GM18502 (cell line): ENCODE results near the gene ARHGAP15.

Experiments used
- ATAC-seq: cut with Tn5 transposase; IDR thresholded peaks from one replicate; pipeline ENCODE4 v1.9.1; 2021; ENCODE audit warnings: mild to moderate bottlenecking; ENCODE audit not compliant: unreplicated experiment, poor library complexity

ARHGAP15 gene

DNA sequence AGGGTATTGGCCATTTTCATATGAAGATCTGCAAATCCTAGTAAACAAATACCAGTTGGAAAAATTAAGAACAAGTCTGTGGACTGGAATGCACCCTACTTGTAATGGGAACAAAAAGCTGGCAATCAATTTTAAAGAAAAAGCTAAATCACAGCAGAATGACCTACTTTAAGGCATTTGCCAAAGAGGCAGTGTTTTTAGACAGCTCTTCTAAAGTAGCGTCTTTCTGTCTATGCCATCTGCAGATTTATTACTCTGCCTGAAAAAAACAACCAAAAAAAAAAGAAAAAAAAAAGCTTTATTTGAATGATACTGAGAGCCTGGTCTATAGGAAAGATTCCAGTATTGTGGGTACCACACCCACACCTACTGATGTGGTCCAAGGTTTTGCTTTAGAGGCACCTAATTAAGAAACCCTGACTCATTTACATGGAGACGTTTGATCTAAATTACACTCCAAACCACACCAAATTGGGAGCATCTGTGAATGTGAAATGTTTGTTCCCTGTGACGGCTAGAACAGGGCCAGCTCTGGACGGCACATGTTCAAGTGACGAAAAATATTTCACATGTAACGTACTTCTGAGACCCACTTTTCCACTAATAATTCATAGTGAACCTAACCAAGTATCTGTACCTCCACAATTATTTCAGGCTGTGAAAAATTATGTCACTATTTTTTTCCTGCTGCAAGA, 597.1 kb downstream of the ARHGAP15 start:
- ATAC-seq = no peak

DNA sequence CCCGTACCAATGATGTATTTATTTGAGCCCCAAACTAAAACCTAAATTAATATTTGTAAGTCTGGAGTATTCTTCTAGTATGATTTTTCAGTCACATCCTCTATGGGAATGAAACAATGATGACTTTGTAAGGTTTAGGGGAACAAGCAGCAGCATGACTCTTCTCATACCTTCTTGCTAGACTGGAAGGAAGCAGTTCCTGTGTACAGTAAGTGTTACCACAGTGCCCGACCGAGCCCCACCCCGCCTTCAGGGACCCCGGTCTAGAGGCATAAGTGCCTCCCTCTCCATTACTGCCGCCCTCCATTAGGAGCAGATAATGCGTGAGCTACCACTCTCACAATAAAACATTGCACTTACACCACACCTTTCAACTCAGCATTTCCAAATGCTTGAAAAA, 599.3 kb downstream of the ARHGAP15 start:
- ATAC-seq = no peak

DNA sequence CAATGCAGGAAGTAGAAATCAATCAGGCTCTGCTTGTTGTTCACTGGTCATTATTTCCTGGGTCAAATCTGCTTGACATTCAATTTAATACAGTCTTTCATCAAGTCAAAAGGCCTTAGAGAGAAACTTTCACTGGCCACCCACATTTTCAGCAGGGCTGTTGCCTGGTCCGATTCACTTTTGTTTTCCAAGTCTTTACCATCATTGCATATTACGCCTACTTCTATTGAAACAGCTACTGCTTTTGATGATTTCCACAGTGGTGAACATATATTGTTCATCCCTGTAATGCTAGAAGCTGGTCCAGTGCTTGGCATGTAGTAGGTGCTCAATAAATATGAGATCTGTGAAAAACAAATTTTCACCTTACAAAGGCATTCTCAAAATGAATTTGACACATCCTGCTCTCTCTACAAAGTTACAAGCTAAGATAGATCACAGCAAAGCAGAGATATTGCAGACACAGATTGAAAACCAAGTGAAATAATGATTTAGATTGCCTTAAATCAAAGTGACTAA, 600.1 kb downstream of the ARHGAP15 start:
- ATAC-seq = no peak

DNA sequence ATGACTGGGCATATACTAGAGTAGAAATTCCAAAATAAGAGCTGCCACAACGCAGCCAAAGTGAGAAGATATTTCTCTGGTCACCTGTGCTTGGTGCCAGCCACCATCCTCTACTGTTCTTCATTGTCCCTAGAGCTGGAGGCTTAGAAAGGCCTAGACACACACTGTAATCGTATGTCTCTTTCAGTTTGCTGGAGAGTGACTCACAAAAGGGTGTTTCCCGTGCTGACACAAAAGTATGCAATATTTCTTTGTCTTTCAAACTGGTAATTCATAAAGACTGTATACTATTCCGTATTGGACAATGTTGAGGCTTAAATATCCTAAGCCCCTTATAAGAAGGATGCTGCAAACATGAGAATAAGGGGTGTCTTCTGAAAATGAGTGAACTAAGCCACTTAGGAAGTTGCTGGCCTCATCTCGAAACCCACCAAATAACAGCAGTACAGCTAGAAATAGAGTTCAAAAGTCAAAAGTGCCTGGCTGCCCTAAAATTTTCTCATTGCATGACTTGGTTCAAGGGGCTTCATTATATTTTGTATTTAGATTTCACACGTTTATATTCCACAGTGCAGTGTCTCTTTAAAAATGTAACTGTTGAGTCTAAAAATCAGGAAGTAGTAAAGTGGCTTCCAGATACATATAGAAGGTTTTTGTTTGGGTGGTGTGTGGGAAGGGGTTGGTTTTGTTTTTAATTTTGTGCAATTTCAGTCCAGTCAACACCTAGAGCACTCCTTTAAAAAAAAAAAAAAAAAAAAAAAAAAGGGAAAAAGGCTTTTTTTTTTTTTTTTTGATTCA, 601.1 kb downstream of the ARHGAP15 start:
- peak; percentile 83 for ATAC-seq

DNA sequence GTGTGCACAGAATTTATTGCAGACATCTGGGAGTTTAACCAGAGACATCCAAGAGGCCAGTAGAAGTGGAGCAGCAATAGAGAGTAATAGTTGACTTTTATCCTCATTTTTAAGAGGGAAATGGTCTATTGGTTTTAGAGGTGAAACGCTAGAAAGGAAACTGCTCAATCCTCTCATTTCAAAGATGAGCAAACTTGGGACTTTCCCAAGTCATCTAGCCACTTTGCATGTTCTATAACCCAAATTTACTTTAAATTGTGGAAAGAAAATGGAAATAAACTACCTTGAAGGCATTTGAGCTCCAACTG, 601.7 kb downstream of the ARHGAP15 start:
- ATAC-seq = peak; percentile 61

DNA sequence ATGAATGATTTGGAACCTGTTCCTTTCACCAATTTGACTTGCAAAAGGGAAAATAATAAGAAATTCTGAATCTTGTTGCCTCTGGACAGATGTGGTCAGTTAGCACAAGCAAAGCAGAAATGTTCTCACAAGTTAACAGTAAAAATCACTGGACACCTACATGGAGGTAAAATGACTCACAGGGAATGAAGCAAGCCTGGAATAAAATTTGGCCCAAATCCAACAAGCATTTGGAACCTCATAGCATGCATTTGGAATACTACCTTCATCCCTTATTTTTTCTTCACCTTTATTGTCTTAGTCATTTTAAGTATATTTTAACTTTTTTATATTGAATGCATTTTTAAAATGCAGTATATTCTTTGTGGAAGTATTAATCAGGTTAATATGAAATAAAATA, 602.9 kb downstream of the ARHGAP15 start:
- ATAC-seq = no peak

DNA sequence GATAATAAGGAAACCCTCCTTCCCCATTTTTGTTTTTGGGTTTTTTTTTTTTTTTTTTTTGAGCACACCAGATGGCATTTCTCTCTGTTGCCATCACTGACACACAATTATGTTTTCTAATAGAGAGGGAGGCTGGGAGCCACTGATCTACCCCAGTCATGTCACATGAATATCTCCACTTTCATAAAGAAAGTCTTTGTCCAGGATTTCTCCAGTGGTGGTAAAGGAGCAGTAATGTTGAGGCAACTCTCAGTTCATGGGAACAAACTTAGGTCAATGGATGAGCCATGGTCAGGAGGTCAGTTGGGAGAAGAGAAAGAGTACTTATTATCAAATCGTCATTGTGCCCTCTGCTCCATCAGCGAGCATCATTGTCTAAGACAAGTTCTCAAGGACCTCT, 603.7 kb downstream of the ARHGAP15 start:
- ATAC-seq = no peak

DNA sequence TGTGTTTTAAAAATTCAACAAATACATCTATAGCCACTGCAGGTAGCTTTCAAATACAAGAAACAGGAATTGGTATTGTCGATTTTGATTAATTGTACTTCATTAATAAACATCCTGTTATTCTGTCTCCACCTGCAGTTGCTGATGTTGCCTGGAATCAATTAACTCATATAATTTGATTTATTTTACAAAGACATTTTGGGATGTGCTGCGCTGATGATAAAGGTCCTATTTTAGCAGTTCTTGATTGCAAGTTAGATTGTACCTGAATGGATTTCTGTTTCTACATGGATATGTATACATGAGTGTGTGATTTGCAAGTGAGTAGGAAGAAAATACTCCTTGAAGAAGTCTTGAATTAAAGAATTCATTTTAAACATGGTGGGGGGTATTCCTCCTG, 605.3 kb downstream of the ARHGAP15 start:
- ATAC-seq = no peak

DNA sequence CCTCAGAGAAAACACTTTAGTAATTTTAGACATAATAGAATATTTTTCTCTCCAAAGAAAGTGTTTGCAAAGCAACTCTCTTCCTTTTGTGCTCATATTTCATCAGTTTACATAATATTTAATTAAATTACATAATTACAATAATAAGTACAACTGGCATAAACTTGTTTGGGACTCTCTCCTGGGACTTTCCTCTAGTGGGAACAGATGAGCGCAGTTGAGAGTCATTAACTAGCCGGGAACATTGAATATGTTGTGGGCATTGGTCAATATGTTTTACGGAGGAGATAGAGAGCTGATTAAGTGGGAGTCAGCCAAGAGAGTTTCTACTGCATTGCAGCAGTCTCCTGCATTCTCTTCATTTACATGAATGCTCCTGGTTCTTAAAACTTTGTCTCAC, 607.7 kb downstream of the ARHGAP15 start:
- no peak for ATAC-seq

DNA sequence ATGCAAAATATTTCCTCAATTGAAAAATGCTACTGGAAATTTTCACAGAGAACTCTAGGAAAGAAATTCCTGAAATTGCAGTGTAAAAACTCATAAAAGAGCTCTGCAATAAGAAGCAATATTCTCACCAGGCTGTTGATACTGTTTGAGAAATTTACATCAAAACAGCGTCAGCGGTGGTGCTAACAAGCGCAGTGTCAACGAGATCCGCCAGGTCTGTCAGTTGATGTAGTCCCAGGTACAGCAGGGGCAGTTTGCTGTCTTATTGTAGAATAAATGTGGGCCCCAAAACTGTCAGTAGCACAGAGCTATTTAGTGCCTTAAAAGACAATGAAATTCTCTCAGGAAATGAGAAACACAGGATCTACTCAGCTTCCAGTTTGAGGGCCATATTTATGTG, 611.2 kb downstream of the ARHGAP15 start:
- ATAC-seq = no peak

DNA sequence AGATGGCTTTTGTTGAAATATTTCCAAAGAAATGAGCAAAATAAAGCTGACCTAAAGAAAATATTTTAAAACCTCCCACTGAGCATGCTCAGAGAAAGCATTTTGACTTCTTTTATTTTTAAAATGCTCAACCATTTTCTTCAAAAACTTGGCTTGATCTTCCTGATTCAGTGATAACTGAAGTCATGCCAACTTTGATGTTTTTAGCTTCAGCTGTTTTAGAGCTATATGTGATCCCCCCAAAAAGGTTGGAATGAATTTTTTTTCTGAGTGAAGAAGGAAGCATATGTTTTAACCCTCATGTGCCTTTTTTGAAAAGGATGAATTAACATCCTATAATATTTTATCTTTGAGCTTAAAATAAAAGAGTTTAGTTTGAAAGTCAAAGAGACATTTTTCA, 612.0 kb downstream of the ARHGAP15 start:
- no peak for ATAC-seq

DNA sequence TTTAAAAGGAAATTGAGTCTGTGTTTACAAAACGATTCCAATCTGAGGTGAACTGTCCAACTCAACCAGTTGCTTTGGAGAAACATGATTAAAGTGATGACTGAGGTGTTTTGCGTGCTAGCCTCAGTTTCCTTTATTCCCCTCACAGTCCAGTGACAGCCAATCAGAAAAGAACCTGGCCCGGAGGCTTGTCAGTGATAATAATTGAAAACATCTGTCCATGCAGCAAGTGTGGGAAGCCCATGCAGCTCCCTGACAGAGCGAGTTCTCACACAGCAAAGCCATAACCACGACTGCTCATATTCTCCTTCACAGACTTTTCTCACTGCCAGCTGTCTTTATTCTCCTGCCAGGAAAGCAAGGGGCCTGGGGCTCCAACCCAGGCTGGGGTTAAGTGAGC, 613.4 kb downstream of the ARHGAP15 start:
- no peak for ATAC-seq

DNA sequence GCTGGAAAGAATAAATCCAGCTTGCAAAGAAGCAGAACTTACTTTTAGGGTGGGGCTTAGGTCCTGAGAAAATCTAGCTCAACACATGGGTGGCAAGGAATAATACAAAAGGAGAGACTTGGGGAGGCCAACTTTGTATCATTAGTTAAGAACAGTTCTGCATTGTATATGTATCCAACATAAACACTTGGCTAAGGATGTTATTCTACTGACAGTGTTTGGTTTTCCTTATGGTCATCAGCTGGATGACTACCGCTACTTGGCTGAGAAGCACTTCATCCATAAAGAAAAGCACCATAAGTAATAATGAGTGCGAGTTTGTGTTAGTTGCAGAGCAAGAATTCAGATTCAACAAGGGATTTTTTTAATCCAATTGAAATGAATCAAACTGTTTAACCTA, 614.9 kb downstream of the ARHGAP15 start:
- no peak for ATAC-seq

DNA sequence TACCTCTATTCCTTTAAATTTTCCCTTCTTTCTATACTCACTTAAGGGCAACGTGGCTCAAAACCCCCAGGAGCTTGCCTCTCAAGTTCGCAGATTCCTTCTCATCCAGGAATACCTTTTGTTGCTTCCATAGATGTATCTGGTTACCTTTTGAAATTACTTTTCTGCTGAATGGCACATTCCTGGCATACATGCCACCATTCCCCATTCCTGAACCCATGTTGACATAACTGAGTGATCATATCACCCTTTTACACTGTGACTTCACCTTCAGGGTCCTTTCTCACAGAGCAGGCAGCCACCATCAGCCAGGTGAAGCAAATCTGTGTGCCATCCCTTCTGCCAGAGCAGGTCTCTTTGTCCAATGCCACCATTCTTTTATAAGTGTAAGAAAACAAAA, 615.8 kb downstream of the ARHGAP15 start:
- ATAC-seq = no peak

DNA sequence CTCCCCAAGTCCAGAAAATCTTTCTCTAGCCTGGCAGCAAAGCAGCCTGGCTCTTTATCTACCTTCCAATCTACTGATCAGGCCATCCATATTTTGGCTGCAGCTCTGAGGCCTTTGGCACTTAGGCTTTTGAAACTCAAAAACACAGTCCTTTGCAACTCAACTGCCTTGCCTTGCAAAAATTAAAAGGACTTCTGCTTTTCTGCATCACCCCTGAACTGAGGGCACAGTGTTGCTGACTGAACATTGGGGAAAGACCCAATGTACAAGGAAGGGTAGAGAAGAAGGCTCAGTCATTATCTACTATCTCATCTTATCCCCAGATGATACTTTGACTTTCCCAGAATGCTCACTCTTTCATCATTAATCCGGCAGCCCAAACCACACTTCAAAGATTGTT, 625.5 kb downstream of the ARHGAP15 start:
- ATAC-seq = no peak

DNA sequence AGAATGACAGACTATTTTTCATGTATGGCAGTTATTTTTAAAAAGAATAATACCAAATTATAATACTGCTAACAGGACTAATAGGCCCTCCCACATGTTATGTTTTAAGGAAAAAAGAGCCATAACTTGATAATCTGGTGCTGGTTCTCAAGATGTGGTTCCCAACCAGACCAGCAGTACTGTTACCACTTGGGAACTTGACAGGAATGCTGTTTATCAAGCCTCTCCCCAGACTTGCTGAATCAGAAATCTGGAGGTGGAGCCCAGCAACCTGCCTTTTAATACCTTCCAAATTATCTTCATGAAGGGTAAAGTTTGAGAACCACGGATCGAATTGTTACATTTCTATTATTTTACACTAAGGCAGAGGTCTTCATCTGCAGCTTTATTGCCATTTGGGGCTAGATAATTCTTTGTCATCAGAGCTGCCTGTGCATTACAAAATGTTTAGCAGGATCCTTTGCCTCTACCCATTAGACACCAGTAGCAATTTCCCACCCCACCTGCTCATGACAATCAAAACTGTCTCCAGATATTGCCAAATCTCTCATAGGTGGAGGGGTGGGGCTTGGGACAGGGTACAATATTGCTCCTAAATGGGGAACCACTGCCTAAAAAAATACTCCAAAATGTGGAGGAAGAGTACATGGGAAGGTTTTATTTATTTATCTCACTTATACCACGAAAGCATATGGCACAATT, 629.6 kb downstream of the ARHGAP15 start:
- no peak for ATAC-seq

DNA sequence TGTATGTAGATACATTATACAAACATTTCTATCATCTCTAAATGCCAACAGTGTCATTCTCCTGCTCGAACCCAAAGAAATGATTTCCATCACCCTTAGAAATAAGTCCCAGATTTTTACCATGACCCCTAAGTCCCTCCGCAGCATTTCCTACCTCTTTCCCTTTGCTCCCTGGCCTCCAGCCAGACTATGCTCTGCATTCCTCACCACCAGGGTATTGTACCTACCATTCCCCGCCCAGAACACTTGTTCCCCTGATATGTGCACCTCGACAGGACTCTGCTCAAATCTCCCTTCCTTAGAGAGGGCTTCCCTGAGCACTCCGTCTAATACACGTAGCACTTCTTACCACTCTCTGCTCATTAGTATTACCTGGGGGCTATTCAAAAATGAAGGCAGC, 630.2 kb downstream of the ARHGAP15 start:
- ATAC-seq = no peak

DNA sequence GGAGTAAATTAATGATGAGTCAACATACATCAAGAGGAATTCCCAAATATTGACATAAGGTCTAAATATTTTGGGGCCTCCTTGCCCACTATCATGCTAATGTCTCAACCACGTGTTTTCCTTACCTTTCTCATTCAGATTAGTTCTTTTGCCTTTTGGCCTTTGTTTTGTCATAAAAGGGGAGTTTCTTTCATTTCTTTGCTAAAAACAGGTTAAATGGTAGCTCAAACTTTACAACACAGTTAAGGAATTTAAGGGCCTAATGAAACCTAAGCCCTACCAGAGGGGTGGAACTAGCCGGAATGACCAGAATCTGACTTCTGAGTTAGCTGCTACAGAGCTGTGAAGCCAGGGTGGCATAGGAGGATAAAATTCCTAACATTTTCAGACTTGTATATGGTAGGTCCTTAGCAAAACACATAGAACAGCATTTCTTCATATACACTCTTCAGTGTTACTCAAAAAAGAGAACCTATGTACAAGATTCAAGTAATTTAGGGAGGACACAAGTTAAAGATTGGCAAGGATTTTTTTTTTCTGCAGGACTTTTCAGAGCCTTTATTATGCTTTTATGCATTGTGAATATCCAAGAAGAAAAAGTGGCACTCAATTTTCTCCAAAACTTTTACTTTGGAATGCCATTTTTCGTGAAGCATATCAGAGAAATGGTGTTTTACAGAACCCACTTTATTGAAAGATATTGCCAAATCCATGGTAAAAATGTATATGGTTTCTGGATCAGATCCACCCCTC, 633.1 kb downstream of the ARHGAP15 start:
- no peak for ATAC-seq

DNA sequence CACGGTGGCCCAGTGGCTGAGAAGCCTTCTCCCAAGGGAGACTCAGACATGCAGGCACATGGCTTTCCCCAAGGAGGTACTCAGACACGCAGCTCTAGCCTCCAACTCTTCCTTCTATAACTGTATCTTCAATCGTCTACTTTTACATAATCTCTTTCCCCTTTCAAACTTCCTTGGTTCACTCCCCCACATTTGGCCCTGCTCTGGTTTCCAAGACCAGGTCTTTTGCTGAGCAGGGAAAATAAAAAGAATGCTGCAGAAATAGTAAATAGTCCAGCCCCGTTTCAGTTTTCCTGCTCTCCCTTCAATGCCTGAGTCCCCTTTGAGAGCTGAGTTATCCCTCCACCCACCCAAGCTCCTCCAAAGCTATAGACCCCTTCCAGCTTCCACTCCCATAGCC, 635.0 kb downstream of the ARHGAP15 start:
- ATAC-seq = no peak

DNA sequence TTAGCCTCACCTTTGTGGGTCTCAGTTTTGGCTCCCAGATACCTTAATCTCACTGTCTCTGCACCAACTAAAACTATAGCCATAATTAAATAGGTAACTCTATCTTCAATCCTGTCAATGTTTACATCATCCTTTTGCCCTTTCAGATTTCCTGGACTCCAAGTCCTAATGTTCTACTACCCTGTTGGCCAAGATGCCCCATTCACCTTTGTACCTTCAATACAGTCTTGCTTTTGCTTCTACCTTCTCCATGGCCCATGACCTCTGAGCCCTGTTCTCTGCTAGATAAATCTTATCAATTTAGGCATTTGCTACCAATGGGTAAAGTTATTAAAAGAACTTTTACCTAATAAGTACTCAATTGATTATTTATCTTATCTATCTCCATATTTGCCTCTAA, 635.5 kb downstream of the ARHGAP15 start:
- no peak for ATAC-seq

DNA sequence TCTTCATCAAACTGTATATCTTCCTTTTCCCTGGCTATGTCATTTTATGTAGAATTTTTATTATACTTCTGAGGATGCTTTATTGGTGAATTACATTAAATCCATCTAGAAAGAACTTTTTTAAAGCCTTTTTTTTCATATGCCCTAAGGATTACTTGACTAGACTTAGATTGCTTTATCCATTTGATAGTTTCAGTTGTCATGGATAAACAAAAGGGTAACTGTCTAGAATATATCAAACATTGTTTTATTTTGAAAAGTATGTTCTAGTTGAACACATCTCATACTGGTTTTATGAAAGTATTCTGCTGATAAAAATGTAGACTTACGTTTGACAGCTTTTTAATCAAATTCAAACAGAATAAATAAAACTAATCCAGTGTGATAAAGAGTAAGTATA, 639.8 kb downstream of the ARHGAP15 start:
- ATAC-seq = no peak
